ENCODE data around the gene PLXDC2.

PLXDC2 gene

DNA sequence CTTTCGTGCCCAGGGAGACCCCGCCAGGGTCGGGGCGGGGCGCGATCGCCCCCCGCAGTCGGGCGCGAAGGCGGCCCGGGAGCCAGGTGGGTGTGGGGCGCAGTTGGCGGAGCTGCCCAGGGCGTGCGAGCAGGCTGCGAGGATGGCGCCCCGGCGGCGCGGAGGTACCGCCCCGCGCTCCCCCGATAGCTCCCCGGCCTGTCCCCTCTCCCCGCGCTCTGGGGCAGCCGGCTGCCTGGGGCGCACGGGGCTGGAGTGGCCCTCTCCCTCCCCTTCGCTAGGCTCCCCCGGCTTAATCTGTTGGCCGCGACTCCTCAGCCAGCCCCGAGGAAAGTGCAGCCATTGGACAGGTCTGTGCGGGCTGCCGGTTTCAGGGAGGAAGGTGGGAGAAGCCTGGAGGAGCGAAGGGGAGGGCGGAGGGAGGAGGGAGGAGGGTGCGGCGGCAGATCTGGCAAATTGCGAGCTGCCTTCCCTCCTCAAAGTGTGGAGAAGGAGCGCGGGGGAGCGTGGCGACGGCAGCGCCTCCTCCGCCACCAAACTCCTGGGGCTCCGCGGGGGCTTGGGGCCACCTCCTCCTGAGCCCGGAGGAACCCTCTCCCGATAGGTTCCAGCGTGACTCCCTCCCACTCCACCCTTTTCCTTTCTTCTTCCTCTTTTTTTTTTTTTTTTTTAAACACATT is 361 bp upstream of the PLXDC2 start:
- DNase-seq (ENCODE audit: low read depth in 2 of 2), result no peak

- DNase-seq (ENCODE audit: low read depth in 2 of 2), result no peak
Observed at GRCh38 chr10:19817231-19817933, 1.1 kb downstream of the PLXDC2 start.

DNA sequence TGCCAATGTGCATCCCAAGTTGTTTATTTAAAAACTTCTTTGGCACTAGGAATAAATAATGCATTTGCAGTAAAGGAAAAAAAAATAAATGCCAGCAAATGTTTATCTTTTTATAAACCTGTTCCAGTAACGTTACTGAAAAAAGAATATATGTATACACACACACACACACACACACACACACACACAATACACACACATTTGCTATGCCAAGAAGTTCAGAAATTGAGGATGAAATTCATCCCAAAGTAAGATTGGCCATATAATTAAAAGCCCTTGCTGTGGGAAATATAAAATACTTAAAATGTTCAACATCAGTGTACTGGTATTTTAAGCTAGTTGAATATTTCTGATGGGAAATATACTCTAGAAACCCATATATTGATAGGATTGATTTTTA is 2.6 kb downstream of the PLXDC2 start:
- no peak for DNase-seq (ENCODE audit: low read depth in 2 of 2)

DNA sequence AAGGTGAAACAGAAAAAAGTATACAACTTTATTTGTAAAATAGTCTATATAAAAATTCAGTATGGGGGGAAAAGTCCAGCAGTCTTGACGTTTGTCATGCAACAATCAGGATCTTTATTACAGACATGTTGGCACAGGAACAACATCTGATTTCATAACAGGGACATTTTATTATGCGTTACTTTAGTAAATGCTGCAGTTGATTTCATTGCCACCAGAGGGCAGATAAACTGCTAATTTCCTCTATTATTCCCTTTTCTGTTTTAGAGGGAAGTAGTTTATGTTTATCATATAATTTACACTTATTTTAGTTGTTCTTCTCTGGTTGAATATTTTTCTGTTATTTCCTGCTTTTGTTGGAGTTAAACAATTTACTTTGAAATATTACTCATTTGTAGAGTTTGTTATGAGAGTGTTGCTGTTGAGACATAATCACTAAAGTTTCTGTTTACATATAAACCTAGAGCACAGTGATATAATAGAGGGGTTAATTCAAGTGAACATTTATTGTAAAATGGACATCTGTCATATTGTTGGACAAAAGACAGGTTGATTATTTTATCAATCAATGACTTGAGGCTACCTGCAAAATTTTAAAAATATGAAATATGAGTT is 3.3 kb downstream of the PLXDC2 start:
- no peak for DNase-seq (ENCODE audit: low read depth in 2 of 2)

GRCh38 chr10:19824381-19825342 is 8.4 kb downstream of the PLXDC2 start:
- DNase-seq (ENCODE audit: low read depth in 2 of 2), result no peak

- DNase-seq (ENCODE audit: low read depth in 2 of 2), result no peak
Observed at GRCh38 chr10:19825700-19826099, 9.5 kb downstream of the PLXDC2 start.

- DNase-seq (ENCODE audit: low read depth in 2 of 2), result no peak
Observed at GRCh38 chr10:19826712-19827111, 10.5 kb downstream of the PLXDC2 start.

- no peak for DNase-seq (ENCODE audit: low read depth in 2 of 2)
Observed at GRCh38 chr10:19828278-19829049, 12.2 kb downstream of the PLXDC2 start.

- no peak for DNase-seq (ENCODE audit: low read depth in 2 of 2)
Observed at GRCh38 chr10:19832699-19833098, 16.5 kb downstream of the PLXDC2 start.

GRCh38 chr10:19833170-19833824 is 17.1 kb downstream of the PLXDC2 start:
- DNase-seq (ENCODE audit: low read depth in 2 of 2), result no peak

GRCh38 chr10:19835952-19836351 is 19.7 kb downstream of the PLXDC2 start:
- no peak for DNase-seq (ENCODE audit: low read depth in 2 of 2)

- no peak for DNase-seq (ENCODE audit: low read depth in 2 of 2)
Observed at GRCh38 chr10:19839090-19839489, 22.9 kb downstream of the PLXDC2 start.

DNA sequence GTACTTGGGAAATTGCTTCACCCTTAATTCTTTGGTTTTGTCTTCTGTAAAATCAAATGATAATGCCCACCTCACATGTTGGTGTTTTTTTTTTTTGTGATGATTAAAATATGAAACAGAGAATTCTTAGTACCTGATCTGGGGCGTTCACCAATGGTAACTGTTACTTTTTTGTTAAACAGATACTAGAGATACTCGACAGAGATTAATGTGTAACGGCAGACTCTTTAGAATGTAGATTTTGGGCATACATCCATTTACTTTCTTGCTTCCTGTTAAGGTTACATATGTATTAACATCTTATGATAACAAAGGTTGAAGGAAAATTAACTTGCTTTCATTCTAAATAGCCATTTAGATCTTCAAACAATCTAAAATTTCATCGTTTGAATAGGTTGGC is 23.3 kb downstream of the PLXDC2 start:
- no peak for DNase-seq (ENCODE audit: low read depth in 2 of 2)

DNA sequence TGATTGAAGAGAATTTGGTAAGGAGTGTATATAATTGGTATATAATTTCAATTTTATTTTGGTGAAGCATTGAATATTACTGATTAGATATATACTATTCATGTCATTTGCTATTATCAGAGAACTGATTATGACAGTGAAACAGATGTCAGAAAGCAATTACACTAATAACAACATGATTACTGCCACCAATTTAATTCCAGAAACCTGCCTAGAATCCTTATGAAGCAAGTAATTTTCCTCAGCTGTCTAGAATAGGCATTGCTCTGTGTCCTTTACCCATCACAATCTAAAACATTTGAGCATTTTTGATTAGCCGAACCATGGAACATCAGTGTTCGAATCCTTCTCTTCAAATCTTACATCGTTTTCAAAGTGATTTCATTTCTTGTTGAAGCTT is 24.5 kb downstream of the PLXDC2 start:
- DNase-seq (ENCODE audit: low read depth in 2 of 2), result no peak

- no peak for DNase-seq (ENCODE audit: low read depth in 2 of 2)
Observed at GRCh38 chr10:19843487-19843886, 27.3 kb downstream of the PLXDC2 start.

DNA sequence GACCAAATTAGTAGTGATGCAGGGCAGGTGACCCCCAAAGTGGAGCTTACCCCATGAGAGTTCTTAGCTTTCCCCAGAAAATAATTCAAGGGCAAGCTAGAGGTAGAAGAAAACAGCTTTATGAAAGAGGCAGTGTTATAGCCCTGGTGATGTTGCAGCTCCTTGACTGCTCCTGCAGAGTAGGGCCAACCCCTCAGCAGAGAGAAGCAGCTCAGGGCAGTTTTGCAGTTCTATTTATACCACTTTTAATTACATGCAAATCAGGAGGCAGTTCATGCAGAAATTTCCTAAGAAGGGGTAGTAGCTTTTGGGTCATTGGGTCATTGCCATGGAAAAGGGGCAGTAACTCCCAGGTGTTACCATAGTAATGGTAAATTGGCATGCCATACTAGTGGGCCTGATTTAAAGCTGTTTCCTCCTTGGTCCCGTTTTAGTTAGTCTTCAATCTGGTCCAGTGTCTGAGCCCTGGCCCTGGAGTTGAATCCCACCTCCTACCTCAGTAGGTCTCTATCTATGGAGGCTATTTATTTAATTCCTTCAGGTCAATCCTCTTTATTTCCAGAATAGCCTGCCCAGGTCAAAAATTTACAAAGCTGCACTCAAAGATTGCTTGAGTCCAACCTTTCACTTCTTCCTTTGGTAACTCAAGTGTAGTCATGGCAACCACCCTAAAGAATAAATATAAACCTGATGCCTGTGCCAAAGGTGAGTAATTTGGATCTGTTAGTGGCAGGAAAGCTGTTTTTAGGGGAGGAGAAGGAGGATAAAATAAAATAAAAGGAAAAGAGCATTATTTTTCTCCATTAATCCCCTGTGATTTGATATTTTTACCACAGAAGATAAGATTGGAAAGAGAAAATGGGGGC is 29.5 kb downstream of the PLXDC2 start:
- no peak for DNase-seq (ENCODE audit: low read depth in 2 of 2)

DNA sequence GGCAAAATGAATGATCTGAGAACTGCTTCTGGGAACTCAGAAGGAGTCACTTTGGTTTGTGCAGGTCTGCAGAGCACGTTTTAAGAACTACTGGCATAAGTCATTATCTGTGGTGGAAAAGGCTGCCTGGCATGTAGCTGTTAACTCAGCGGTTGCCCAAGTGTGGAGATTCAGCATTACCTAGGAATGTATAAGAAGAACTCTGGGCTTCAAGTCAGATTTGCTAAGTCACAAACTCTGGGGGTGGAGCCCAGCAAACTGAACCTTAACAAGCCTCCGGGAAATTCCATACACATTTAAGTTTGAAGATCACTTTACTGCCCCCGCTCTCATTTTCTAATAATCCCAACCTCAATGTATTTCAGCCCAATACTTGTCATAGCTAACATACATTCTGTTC is 31.1 kb downstream of the PLXDC2 start:
- no peak for DNase-seq (ENCODE audit: low read depth in 2 of 2)

DNA sequence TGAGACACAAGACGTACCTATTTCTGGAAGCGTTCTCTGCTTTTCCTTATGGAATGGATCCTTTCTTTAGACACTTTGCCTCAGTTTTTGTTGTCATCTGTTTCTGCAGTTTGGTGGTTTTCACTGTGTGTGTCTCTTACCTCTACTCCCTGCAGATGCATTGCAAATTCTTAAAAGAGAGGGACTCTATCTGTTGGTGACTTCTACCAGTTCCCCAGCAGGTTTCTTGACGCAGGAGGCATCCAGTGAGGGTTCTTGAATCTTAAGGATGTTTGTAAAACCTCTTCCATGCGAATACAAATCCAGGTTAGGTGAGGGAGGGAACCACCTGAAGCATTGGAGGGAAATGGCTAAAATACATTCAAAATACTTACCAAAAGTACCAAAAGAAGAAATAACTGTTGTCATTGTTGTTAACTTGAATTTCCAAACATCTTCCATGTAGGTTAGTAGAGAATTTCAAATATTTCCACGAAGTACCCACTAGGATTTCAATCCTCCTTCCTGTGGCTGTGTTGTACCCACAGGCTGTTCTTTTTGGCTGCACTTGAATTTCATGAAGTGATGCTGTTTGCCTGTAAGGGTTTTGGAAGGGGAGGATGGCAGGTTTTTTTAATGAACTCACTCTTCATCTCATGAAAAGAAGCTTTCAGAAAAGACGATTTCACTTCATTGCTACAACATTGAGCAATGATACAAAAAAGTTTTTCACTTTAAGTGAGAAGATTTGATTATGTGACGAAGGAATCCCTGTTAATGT is 32.2 kb downstream of the PLXDC2 start:
- no peak for DNase-seq (ENCODE audit: low read depth in 2 of 2)

GRCh38 chr10:19853831-19854230 is 37.6 kb downstream of the PLXDC2 start:
- no peak for DNase-seq (ENCODE audit: low read depth in 2 of 2)

Data from stimulated activated CD8-positive, alpha-beta memory T cell treated with anti-CD3 and anti-CD28 coated beads, Interleukin-15, amount 100 ng/mL, for 48 hours (primary cell).